ENCODE data around the gene GSTT4. TPM values are rescaled to one million over a fixed set of nuclear protein-coding genes. Genes with fewer than 3 reads are reported as not detected.

Gene GSTT4
- total RNA-seq, 1 experiment from 2014 or later: not detected

DNA sequence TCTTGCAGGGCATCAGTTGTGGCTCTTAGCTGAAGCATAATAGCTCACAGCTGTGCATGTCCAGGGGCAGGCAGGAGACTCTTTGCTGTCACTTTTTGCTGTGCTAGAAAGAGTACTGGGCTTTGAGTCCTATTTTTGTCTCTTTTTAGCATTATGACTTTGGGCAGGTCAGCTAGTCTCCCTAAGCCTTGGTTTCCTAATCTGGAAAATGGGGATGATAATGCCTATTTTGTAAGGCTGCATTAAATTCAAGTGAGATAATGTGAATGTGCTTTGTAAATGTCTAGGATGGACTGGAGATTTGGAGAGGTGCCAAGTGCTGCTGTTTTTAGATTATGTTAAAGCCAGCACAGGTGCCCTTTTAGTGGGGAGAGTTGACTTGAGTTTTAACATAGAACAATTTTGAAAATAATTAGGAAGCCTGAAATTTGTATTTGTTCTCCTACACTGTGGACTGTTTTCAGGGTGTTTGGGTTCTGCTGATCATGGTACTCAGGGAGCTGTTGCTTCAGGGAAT, 25.0 kb upstream of the GSTT4 start:
- no peaks in the 10 kb centered on the region; the same call in 1 of the 2 replicates for H3K36me3 ChIP-seq (replicated peaks; ENCODE audit: control insufficient read depth, insufficient read depth, low read length)
- no peak for DNase-seq
- H3K27me3 ChIP-seq (ENCODE audit: control insufficient read depth, insufficient read depth, low read length): no peaks in the 10 kb centered on the region
- no peak overlapping the region for H3K4me3 ChIP-seq (ENCODE audit: insufficient read depth, low read depth, low read length)

DNA sequence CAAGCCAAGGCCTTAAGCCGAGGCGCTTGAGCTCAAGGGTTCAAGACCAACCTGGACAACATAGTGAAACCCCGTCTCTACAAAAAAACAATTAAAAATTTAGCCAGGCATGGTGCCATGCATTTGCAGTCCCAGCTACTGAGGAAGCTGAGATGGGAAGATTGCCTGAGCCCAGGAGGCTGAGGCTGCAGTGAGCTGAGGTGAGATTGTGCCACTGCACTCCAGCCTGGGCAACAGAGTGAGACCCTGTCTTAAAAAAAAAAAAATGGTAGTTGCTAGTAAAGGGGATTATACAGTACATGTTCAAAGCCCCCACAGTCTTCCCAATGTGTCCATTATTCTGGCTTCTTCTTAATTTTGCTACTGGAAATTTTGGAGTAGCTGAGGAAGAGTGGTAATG, 24.1 kb upstream of the GSTT4 start:
- no peak overlapping the region for H3K4me3 ChIP-seq (ENCODE audit: insufficient read depth, low read depth, low read length)
- no peak for DNase-seq
- H3K27me3 ChIP-seq (ENCODE audit: control insufficient read depth, insufficient read depth, low read length): no peaks in the 10 kb centered on the region
- H3K36me3 ChIP-seq (replicated peaks; ENCODE audit: control insufficient read depth, insufficient read depth, low read length): no peaks in the 10 kb centered on the region; the same call in 1 of the 2 replicates

DNA sequence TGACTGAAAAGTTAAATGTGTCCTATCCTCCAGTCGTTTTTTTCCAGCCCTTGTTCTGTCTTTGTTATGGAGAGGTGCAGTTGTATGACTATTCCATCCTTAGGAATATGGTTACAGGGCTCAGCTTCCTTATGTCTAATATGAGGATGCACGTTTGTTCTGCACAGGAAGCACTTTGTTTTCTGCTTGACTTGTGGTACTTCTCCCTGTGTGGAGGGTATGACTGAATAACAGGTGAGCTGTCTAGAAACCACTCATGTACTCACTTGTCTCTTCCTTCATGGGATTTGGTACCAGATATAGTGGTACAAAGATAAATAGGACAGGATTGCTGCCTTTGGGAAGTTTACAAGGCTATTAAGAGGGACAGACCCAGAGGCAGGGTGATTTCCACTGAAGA, 23.3 kb upstream of the GSTT4 start:
- DNase-seq: no peak
- H3K4me3 ChIP-seq (ENCODE audit: insufficient read depth, low read depth, low read length): no peak overlapping the region
- H3K27me3 ChIP-seq (ENCODE audit: control insufficient read depth, insufficient read depth, low read length): no peaks in the 10 kb centered on the region
- no peaks in the 10 kb centered on the region; the same call in 1 of the 2 replicates for H3K36me3 ChIP-seq (replicated peaks; ENCODE audit: control insufficient read depth, insufficient read depth, low read length)

DNA sequence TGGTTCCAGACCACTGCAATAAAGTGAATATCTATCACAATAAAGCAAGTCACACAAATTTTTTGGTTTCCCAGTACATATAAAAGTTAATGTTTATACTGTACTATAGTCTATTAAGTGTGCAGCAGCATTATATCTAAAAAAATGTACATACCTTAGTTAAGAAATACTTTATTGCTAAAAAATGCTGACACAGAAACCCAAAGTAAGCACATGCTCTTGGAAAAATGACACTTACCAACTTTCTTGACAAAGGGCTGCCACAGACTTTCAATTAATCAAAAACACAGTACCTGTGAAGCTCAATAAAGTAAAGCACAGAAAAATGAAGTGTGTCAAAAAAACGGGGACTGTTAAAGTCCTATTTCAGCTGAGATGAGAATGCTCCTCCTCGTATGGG, 22.7 kb upstream of the GSTT4 start:
- no peak for DNase-seq
- Histone ChIP-seq H3K27me3 (ENCODE audit: control insufficient read depth, insufficient read depth, low read length) (no peaks in the 10 kb centered on the region), H3K4me3 (ENCODE audit: insufficient read depth, low read depth, low read length) (no peak overlapping the region), H3K36me3 (replicated peaks; ENCODE audit: control insufficient read depth, insufficient read depth, low read length) (no peaks in the 10 kb centered on the region; the same call in 1 of the 2 replicates)

DNA sequence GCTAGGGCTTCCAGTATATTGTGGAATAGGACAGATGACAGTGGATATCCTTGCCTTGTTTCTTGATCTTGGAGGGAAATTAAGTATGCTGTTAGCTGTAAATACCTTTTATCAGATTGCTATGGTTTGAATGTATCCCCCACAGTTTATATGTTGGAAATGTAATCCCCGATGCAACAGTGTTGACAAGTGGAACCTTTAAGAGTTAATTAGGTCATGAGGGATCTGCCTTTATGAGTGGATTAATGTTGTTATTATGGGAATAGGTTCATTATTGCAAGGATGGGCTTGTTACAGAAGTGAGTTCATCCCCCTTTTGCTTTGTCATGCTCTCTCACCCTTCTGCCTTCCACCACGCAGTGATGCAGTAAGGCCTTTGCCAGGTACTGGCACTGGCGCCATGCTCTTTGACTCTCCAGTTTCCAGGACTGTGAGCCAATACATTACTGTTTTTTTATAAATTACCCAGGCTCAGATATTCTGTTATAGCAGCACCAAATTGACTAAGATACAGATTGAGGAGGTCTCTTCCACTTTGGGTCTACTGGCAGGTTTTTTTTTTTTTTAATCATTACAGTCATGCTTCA, 22.2 kb upstream of the GSTT4 start:
- no peaks in the 10 kb centered on the region for H3K27me3 ChIP-seq (ENCODE audit: control insufficient read depth, insufficient read depth, low read length)
- H3K4me3 ChIP-seq (ENCODE audit: insufficient read depth, low read depth, low read length): no peak overlapping the region
- no peak for DNase-seq
- H3K36me3 ChIP-seq (replicated peaks; ENCODE audit: control insufficient read depth, insufficient read depth, low read length): no peaks in the 10 kb centered on the region; the same call in 1 of the 2 replicates

DNA sequence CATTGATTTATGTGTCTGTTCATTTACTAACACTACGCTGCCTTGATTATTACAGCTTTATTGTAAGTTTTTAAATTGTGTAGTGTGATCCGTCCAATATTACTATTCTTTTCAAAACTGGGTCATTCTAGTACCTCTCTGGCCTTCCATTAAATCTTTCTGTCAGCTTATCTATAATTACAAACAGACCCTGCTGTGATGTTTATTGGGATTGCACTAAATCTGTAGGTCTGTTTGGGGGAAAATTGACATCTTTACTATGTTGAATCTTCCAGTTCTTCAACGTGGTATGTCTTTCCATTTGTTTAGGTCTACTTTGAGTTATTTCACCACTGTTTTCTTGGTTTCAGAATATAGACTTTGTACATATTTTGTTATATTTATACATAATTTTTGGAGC, 21.5 kb upstream of the GSTT4 start:
- Histone ChIP-seq H3K27me3 (ENCODE audit: control insufficient read depth, insufficient read depth, low read length) (no peaks in the 10 kb centered on the region), H3K36me3 (replicated peaks; ENCODE audit: control insufficient read depth, insufficient read depth, low read length) (no peaks in the 10 kb centered on the region; the same call in 1 of the 2 replicates), H3K4me3 (ENCODE audit: insufficient read depth, low read depth, low read length) (no peak overlapping the region)
- DNase-seq: no peak

DNA sequence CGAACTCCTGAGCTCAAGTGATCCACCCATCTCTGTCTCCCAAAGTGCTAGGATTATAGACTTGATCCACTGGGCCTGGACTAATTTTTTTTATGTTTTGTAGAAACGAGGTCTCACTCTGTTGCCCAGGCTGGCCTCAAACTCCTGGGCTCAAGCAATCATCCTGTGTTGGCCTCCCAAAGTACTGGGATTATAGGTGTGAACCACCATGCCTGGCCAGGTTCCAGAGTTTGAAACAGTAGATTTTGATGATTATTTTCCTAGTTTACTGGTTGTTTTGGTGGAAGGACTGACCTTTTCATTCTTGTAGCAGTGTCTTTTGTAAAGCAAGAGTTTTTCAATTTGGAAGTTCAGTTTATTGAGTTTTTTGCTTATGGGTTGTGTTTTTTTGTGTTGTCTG, 20.8 kb upstream of the GSTT4 start:
- no peaks in the 10 kb centered on the region; the same call in 1 of the 2 replicates for H3K36me3 ChIP-seq (replicated peaks; ENCODE audit: control insufficient read depth, insufficient read depth, low read length)
- H3K27me3 ChIP-seq (ENCODE audit: control insufficient read depth, insufficient read depth, low read length): no peaks in the 10 kb centered on the region
- DNase-seq: no peak

DNA sequence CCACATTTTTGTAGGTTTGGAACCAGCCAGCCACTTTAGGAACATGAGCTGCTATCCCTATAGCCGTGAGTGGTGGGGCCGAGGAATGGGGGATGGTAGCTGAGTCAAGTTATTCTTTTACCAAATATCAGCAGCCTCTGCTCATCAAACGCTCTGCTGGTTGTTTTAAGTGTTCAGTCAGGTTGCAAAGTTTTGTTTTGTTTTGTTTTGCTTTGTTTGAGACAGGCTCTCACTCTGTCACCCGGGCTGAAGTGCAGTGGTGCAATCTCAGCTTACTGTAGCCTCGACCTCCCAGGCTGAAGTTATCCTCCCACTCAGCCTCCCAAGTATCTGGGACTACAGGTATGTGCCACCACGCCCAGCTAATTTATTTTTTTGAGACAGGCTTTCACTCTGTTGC, 20.2 kb upstream of the GSTT4 start:
- no peaks in the 10 kb centered on the region for H3K27me3 ChIP-seq (ENCODE audit: control insufficient read depth, insufficient read depth, low read length)
- DNase-seq: no peak
- no peak overlapping the region for H3K4me3 ChIP-seq (ENCODE audit: insufficient read depth, low read depth, low read length)
- H3K36me3 ChIP-seq (replicated peaks; ENCODE audit: control insufficient read depth, insufficient read depth, low read length): no peaks in the 10 kb centered on the region

More for the DNA sequence above, 20.8 kb upstream of the GSTT4 start:
- H3K4me3 ChIP-seq (ENCODE audit: insufficient read depth, low read depth, low read length): no peak overlapping the region

DNA sequence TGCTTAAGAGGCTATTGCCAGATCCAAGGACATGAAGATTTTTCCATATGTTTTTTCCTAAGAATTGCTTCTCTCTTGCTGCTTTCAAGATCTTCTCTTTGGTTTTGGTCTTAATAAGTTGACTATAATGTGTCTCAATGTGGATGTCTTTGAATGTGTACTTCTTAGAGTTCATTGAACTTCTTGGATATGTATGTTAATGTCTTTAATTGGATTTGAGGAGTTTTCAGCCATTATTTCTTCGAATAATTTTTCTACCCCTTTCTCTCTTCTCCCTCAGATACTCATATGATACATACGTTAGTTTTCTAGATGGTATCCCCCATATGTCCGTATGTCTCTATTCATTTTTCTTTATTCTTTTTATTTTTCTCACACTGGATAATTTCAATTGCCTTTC, 19.1 kb upstream of the GSTT4 start:
- no peak overlapping the region for H3K4me3 ChIP-seq (ENCODE audit: insufficient read depth, low read depth, low read length)
- no peaks in the 10 kb centered on the region for H3K36me3 ChIP-seq (replicated peaks; ENCODE audit: control insufficient read depth, insufficient read depth, low read length)
- H3K27me3 ChIP-seq (ENCODE audit: control insufficient read depth, insufficient read depth, low read length): no peaks in the 10 kb centered on the region
- DNase-seq: no peak

DNA sequence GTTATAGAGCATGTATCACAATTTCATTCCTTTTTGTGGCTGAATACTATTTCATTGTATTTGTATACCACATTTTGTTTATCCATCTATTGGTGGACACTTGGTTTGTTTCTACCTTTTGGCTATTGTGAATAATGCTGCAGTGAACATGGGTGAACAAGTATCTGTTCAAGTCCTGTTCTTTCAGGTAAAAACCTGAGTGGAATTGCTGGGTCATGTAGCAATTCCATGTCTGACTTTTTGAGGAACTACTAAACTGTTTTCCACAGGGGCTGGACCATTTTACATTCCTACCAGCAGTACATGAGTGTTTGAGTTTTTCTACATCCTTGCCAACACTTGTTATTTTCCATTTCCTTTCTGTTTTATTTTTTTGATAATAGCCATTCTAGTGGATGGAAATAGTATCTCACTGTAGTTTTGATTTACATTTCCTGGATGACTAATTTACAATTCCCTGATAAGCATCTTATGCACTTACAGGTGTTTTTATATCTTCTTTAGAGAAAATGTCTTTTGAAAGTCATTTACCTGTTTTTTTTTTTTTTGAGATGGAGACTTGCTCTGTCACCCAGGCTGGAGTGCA, 18.0 kb upstream of the GSTT4 start:
- H3K4me3 ChIP-seq (ENCODE audit: insufficient read depth, low read depth, low read length): no peak overlapping the region
- no peak for DNase-seq
- H3K36me3 ChIP-seq (replicated peaks; ENCODE audit: control insufficient read depth, insufficient read depth, low read length): no peaks in the 10 kb centered on the region
- H3K27me3 ChIP-seq (ENCODE audit: control insufficient read depth, insufficient read depth, low read length): no peaks in the 10 kb centered on the region

DNA sequence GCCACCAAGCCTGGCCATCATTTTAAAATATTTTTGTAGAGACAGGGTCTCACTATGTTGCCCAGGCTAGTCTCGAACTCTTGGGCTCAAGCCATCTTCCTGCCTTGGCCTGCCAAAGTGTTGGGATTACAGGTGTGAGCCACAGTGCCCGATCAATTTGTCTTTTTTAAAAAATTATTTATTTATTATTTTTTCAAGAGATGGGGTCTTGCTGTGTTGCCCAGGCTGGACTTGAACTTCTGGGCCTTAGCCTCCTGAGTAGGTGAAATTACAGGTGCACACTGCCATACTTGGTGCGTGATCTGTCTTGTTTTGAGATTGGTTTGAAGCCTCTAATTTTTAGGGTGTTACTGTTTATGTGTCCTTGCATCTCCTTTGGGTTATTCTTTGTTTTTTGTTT, 16.1 kb upstream of the GSTT4 start:
- H3K27me3 ChIP-seq (ENCODE audit: control insufficient read depth, insufficient read depth, low read length): no peaks in the 10 kb centered on the region
- no peak for DNase-seq
- no peak overlapping the region for H3K4me3 ChIP-seq (ENCODE audit: insufficient read depth, low read depth, low read length)
- H3K36me3 ChIP-seq (replicated peaks; ENCODE audit: control insufficient read depth, insufficient read depth, low read length): no peaks in the 10 kb centered on the region

DNA sequence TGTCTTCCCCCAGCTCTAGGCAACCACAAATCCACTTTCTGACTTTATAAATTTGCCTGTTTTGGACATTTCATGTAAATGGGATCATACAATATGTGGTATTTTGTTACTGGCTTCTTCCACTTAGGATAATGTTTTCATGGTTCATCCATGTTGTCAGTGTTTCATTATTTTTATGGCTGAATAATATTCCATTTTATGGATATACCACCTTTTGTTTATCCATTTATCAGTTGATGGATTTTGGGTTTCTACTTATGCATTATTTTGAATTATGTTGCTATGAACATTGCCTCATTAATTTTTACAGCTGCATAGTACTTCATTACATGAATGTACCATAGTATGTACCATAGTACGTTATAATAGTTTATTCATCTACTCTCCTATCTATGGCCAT, 10.9 kb upstream of the GSTT4 start:
- Histone ChIP-seq H3K36me3 (replicated peaks; ENCODE audit: control insufficient read depth, insufficient read depth, low read length) (no peaks in the 10 kb centered on the region), H3K27me3 (ENCODE audit: control insufficient read depth, insufficient read depth, low read length) (no peaks in the 10 kb centered on the region), H3K4me3 (ENCODE audit: insufficient read depth, low read depth, low read length) (no peak overlapping the region)
- no peak for DNase-seq

DNA sequence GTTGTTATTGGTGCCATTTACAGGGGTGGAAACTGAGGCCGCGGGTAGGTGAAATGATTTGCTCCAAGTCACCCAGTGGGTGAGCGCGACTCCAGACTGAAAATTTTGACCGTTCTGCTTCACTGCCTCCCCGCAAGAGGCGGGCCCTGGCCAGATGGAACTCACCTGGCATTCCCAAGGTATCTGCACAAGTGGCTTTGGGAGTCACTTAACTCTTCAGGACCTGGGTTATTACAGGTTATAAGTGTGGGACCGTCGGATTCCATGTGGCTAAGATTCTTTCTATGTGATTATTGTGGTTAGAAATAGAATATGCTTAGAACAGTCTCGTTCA, 6.4 kb upstream of the GSTT4 start:
- peak; percentile 67 for DNase-seq
- Histone ChIP-seq H3K36me3 (replicated peaks; ENCODE audit: control insufficient read depth, insufficient read depth, low read length) (no peaks in the 10 kb centered on the region), H3K27me3 (ENCODE audit: control insufficient read depth, insufficient read depth, low read length) (no peaks in the 10 kb centered on the region), H3K4me3 (ENCODE audit: insufficient read depth, low read depth, low read length) (peak overlapping the region; percentile 93)

DNA sequence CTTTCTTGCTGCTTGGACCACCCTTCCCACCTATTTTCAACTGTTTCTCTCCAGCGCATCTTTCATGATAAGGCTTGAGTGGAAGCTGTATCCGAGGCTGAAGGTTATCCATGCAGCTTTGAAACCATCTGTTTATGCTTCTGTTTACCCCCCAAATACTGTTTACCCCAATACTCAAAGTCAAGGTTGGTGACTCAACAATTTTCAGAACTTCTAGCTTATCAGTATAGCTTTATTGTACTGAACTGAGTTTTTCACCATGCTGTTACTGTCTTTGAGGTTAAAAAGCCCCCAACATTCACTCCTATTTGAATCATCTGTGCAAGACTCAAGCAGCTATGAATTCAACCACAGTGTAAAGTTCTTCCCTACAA, 4.8 kb upstream of the GSTT4 start:
- H3K4me3 ChIP-seq (ENCODE audit: insufficient read depth, low read depth, low read length): no peak overlapping the region
- no peaks in the 10 kb centered on the region for H3K36me3 ChIP-seq (replicated peaks; ENCODE audit: control insufficient read depth, insufficient read depth, low read length)
- no peaks in the 10 kb centered on the region for H3K27me3 ChIP-seq (ENCODE audit: control insufficient read depth, insufficient read depth, low read length)
- no peak for DNase-seq

DNA sequence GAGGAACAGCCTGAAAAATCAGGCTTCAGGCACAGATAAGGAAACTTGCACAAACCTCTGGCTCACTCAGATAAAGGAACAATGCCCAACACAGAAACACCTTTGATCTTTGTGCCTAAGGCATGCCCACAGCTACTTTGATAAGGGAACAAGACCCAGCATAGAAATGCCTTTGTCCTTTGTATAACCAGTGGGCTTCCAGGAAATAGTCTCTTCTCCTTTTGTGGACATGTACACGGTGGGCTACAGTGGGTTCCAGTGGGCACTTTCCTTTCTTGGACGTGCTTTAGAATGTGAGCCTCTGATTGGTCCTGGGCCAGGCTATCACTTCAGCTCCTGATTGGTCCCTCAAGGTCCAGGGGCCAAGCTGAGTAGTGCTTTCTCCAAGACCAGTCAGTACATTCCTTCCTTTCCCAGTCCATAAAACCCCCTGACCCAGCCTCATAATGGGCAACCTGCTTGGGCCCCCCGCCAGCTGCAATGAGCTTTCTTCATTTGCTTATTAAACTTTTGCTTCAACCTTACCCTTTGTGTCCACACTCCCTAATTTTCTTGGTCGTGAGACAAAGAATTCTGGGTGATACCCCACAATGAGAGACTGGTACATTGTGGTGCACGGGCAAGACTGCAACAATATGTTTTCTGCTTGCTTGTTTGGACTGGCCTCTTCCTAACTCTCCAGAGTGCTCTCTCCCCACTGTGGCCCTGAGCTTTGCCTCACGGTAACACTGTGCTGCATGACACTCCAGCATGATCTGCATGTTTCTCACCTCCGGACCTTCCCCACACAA, 4.2 kb upstream of the GSTT4 start:
- Histone ChIP-seq H3K27me3 (ENCODE audit: control insufficient read depth, insufficient read depth, low read length) (no peaks in the 10 kb centered on the region), H3K36me3 (replicated peaks; ENCODE audit: control insufficient read depth, insufficient read depth, low read length) (no peaks in the 10 kb centered on the region), H3K4me3 (ENCODE audit: insufficient read depth, low read depth, low read length) (no peak overlapping the region)
- no peak for DNase-seq

Data from H7 (cell line).